Measurements from ENCODE around the gene PRDM15.
A peak's percentile ranks its signal among the peaks of the same experiment; 100 is the strongest.

Gene PRDM15

GRCh38 chr21:41772351-41773080 is 106.6 kb downstream of the PRDM15 start:
- no peak for DNase-seq

DNA sequence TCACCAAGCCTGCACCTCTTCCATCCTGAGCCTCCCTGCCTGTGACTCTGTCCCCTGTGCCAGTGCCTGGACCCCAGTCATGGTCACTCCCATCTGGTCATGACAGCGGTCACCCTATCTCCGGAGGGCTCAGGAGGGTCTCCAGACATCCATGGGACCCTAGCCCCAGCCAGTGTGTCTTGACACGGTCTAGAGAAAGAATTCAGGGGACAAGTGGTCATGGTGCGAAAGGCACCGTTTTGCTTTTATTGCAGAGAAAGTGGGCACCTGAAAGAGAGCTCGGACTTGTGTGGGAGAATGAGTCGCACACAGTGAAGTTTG is 107.6 kb downstream of the PRDM15 start:
- no peak for DNase-seq

GRCh38 chr21:41770901-41771624 is 108.1 kb downstream of the PRDM15 start:
- DNase-seq: no peak

DNA sequence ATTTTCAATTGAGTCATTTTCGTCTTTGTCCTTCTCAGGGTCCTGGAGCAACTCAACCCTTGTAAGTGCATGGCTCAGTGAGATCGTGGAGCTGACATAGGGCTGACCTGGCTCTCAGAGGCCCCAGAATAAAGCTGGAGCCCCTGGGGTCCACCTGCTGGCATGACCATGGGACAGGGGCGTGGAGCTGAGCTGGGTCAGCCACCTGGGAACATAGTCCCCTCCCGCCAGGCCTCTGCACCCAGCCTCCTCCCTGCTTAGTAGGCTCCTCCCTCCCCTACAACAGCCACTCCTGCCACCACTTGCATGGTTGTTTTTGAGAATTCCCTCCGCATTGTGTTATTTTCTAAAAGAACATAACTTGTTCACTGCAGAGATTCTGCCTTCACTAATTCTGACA is 109.2 kb downstream of the PRDM15 start:
- no peak for DNase-seq

DNA sequence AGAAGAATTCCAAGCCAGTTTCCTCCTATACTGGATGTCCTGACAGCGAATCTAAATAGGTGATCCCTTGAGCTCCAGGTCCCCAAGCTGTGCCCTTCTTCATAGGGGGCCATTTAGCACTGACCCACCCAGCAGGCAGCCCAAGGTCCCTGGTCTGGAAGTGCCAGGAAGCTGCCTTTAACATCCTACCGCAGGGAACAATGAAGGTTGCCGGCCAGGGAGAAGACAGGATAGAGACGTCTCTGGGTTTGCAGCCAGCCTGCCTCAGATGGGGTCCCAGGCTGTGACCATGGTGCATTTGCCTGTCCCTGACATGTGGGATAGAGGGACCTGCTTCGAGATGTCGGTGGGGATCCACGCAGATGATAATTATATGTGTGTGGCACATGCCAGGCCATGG is 109.6 kb downstream of the PRDM15 start:
- no peak for DNase-seq

GRCh38 chr21:41769111-41769510 is 110.0 kb downstream of the PRDM15 start:
- no peak for DNase-seq

- DNase-seq: no peak
Measured at GRCh38 chr21:41768437-41769042, 110.6 kb downstream of the PRDM15 start.

DNA sequence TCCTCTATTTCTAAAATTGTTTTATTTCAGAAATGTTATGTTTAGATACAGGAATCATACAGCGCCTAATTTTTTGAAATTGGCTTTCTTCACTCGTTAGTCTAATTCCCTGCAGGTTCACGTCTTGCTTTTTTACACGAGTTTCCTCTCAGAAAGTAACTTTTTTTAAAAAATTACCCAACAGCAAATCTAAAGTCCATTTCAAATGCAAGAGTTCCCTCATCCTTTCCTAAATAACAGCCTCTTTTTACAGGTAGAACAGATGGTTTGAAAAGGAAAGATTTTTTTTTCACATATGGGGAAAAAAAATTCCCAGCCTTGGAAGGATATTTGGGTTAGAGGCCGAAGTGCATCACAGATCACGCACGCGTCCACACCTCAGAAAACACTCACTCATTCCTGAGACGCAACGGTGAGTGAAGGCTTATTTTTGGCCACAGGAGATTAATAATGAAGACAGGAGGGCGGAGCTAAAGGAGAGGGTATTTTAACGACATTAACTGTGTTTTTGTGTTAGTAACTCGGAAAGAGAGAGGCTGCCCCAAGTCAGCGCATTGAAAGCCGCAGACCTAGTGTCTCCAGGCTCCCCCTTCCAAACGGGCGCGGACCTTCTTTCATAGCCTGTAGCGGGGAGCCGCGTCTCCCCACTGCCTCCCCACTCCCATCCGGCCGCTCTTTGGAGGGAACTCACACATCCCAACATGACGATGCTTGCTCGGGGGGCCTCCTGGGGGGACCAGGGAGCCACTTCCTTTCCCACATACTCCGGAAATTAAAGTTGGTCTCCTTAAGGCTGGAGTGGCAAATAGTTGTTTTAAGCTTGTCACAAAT is 111.3 kb downstream of the PRDM15 start:
- no peak for DNase-seq

GRCh38 chr21:41766883-41767605 is 112.1 kb downstream of the PRDM15 start, which contains the start of gene RIPK4:
RIPK4 (minus strand) TSS chr21:41767052; CDS start chr21:41767041, 11 bp downstream.
- peak; percentile 70 for DNase-seq

DNA sequence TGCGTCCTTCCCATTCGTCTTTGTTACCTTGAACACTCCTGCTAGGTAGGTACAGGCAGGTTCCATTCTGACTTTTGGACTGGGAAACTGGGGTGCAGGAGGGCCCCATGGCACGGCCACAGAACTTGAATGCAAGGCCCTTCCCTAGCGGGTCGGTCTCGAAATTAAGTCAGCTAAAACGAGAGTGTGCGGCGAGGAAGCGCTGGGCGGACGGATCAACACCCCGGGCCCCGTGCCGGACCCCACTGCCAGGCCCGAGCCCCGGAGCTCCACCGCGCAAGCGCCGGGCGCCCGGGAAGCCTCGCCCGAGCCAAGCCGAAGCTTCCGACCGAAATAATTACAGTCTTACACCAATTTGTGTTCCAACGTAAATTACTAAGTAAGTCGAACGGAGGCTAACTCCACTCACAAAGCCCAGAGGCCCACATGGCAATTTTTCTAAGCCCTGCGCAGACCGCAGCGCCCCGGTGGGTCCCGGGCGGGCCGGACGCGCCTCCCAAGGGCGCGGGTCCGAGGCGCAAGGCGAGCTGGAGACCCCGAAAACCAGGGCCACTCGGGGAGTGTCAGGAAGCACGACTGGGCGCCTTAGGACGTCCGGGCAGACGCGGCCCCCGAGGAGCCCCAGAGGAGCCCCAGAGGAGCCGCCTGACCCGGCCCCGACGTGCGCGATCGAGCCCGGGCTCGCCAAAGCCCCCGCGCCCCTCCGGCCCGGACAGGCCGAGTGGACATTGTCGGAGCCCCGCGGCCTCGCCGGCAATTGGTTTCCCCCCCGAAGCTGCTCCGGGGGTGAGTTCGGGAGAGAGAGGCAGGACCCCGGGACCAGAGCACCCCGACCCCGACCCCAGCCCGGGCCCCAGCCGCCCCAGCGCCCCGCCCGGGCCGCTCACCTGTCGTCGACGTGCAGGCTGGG is 112.9 kb downstream of the PRDM15 start:
- DNase-seq: no peak

DNA sequence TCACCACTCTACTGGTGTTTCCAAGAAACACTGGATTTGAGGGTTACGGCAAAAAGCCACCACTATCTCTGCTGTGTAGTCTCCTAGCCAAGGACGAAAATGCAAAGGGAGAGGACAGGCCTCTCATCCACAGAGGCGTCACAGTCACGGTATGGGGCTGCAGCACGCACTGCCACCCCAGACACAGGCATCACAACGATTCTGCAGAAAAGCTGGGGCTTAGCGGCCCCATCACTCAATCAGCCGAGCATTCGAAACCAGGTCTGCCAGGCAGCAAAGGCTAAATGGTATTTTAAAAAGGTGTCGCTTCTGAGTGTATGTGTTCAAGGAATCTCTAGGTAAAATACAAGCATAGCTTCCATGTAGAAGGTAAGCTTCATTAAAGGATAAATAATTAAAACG is 113.7 kb downstream of the PRDM15 start:
- no peak for DNase-seq

DNA sequence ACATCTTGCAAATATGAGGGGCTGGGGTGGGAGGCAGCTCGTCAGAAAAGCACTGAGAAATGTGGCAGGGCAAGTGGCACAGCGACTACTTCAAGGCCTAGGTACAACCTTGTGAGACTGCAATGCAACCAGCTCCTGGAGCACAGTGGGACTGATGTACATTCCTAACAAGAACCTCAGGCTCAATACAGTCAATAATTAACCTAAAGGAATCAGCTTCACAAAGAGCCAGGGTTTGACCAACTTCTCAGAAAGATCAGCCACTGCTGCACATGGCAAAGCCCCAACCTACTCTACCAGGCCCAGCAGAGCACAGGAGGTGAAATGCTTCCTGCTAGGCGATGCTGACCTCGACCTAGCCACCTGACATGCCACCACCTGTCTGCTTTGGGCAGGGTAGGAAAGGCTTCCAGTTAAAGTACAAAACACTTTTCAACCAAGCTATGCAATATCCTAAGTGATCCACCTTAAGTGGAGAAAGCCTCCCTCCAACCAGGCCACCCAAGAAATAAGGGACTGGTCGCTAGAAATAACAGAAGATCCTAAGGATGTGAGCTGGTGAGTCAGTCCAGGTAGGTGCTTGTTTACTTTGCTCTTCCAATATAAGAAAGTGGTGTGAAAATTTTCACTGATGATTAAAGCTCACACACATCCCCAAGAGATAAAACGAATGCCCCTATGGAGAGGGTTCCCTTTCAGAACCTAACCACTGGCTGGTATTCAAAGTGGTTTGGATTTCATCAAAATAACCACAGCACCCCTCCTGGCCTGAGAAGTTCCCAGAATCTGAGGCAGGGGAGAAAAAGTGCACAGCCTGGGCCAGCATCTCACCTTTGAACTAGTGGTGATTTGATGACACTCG is 114.4 kb downstream of the PRDM15 start:
- no peak for DNase-seq

- no peak for DNase-seq
Measured at GRCh38 chr21:41763996-41764395, 115.1 kb downstream of the PRDM15 start.

- DNase-seq: no peak
Measured at GRCh38 chr21:41763398-41763931, 115.7 kb downstream of the PRDM15 start.

- no peak for DNase-seq
Measured at GRCh38 chr21:41762753-41763152, 116.4 kb downstream of the PRDM15 start.

DNA sequence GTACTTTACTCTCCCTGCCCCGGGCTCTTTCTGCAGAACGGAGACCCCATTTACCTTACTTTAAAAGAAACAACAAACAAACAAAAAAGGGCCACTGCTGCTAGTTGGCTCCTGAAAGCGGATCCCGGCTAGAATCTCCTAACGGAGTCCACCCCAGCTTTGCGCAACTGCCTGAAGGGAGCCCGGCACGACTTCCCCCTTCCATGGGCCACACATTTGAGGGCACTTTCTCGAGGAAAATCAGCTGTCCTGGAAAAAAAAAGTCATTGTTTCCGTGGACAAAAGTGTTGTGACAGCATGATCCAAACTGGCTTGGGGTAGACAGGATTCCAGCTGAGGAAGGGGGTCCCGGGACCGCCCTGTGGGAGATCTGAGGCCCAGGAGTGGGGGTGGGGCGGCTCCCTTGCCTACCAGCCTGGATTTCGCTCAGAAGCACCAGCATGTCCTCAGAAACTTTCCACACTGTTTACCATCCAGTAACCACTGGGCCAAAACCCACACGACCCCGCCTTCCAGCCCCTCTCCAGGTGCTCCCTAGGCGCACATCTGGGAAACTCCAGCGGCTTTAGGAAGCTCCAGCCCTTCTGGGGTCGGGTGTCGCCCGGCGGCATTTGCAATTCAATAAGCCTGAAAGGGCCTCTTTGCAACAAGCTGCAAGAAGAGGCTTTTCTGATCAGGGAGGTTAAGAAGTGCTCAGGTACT is 117.1 kb downstream of the PRDM15 start:
- no peak for DNase-seq

GRCh38 chr21:41761211-41761933 is 117.8 kb downstream of the PRDM15 start:
- DNase-seq: no peak

GRCh38 chr21:41760411-41760810 is 118.7 kb downstream of the PRDM15 start:
- no peak for DNase-seq

- no peak for DNase-seq
Measured at GRCh38 chr21:41759926-41760325, 119.2 kb downstream of the PRDM15 start.
